ENCODE data around the gene MIGA2. TPM values are rescaled to one million over a fixed set of nuclear protein-coding genes. Genes with fewer than 3 reads are reported as not detected.

MIGA2 gene
- polyA plus RNA-seq, 1 experiment, result 23.7 TPM

GRCh38 chr9:129068990-129069861 lies 32.8 kb downstream of the MIGA2 start:
- Histone ChIP-seq H3K27me3 (ENCODE audit: control insufficient read depth, insufficient read depth, low read length) (no peaks in the 10 kb centered on the region), H3K36me3 (ENCODE audit: control insufficient read depth, insufficient read depth, low read length) (peaks cover 19% of the 10 kb centered on the region), H3K4me3 (ENCODE audit: low read depth, low read length) (no peak overlapping the region)
- ChIA-PET CTCF (no interaction called here), POLR2A (interaction anchor here (0.6 kb wide), 1 partner anchor 38 kb away, joined by 10 read pairs; no protein-coding TSS in a partner anchor)
- DNase-seq (ENCODE audit: low read depth), result no peak
- TF ChIP-seq CTCF (IDR thresholded peaks at IDR 0.05; ENCODE audit: insufficient read depth, low read depth, low read length), result no peak

- H3K27me3 ChIP-seq (ENCODE audit: control insufficient read depth, insufficient read depth, low read length), result no peaks in the 10 kb centered on the region
- POLR2A ChIA-PET, result interaction anchor here (0.6 kb wide), 1 partner anchor 39 kb away, joined by 10 read pairs; no protein-coding TSS in a partner anchor
- no peak for TF ChIP-seq CTCF (IDR thresholded peaks at IDR 0.05; ENCODE audit: insufficient read depth, low read depth, low read length)
- peaks cover 17% of the 10 kb centered on the region for H3K36me3 ChIP-seq (ENCODE audit: control insufficient read depth, insufficient read depth, low read length)
- CTCF ChIA-PET, result no interaction called here
- no peak overlapping the region for H3K4me3 ChIP-seq (ENCODE audit: low read depth, low read length)
- DNase-seq (ENCODE audit: low read depth), result no peak
These were observed 33.6 kb downstream of the MIGA2 start for GRCh38 chr9:129069862-129070641.

GRCh38 chr9:129070696-129071525 lies 34.5 kb downstream of the MIGA2 start:
- H3K4me3 ChIP-seq (ENCODE audit: low read depth, low read length), result no peak overlapping the region
- CTCF ChIA-PET, result no interaction called here
- TF ChIP-seq CTCF (IDR thresholded peaks at IDR 0.05; ENCODE audit: insufficient read depth, low read depth, low read length), result no peak
- POLR2A ChIA-PET, result no interaction called here
- no peaks in the 10 kb centered on the region for H3K27me3 ChIP-seq (ENCODE audit: control insufficient read depth, insufficient read depth, low read length)
- peaks cover 13% of the 10 kb centered on the region for H3K36me3 ChIP-seq (ENCODE audit: control insufficient read depth, insufficient read depth, low read length)
- no peak for DNase-seq (ENCODE audit: low read depth)

GRCh38 chr9:129071526-129072126 lies 35.2 kb downstream of the MIGA2 start:
- H3K36me3 ChIP-seq (ENCODE audit: control insufficient read depth, insufficient read depth, low read length), result peaks cover 11% of the 10 kb centered on the region
- ChIA-PET POLR2A (no interaction called here), CTCF (no interaction called here)
- no peaks in the 10 kb centered on the region for H3K27me3 ChIP-seq (ENCODE audit: control insufficient read depth, insufficient read depth, low read length)
- no peak for DNase-seq (ENCODE audit: low read depth)
- no peak overlapping the region for H3K4me3 ChIP-seq (ENCODE audit: low read depth, low read length)
- TF ChIP-seq CTCF (IDR thresholded peaks at IDR 0.05; ENCODE audit: insufficient read depth, low read depth, low read length), result no peak
